HepG2 (cell line): Measurements from ENCODE around the gene LDAH. TPM values are rescaled to one million over a fixed set of nuclear protein-coding genes. Genes with fewer than 3 reads are reported as not detected.

ENCODE experiments used
- HDAC2 ChIP-seq: sonication (generic); formaldehyde crosslinking; IDR thresholded peaks from 2 replicates; pipeline ENCODE4 v1.4.0; 2020; ENCODE audit warnings: missing genetic modification reagents
- HMG20B ChIP-seq: conservative IDR thresholded peaks from 2 replicates; pipeline ENCODE4 v1.6.1; 2016; ENCODE audit warnings: missing genetic modification reagents, missing compliant biosample characterization
- KDM5B ChIP-seq: sonication (generic); formaldehyde crosslinking; IDR thresholded peaks from 2 replicates; pipeline ENCODE4 v1.4.0; 2020; ENCODE audit warnings: missing genetic modification reagents, mild to moderate bottlenecking, borderline replicate concordance
- KLF15 ChIP-seq: sonication (generic); formaldehyde crosslinking; IDR thresholded peaks from 2 replicates; pipeline ENCODE4 v1.8.1; 2023; ENCODE audit warnings: borderline replicate concordance, mild to moderate bottlenecking, inconsistent platforms, missing genetic modification reagents, mixed read lengths
- KLF16 ChIP-seq, 2 experiments: sonication (generic) in 1 of 2; formaldehyde crosslinking in 1 of 2; IDR thresholded peaks; 2 replicates each; pipeline versions ENCODE4 v1.6.1 to v1.8.0; 2016 to 2023; ENCODE audit warnings: missing genetic modification reagents in 2 of 2, missing compliant biosample characterization in 1 of 2
- KMT2A ChIP-seq: sonication (generic); formaldehyde crosslinking; IDR thresholded peaks from 2 replicates; pipeline ENCODE4 v1.4.0; 2020; ENCODE audit warnings: missing genetic modification reagents
- MED1 ChIP-seq: sonication (generic); formaldehyde crosslinking; IDR thresholded peaks from 2 replicates; pipeline ENCODE4 v1.4.0; 2020; ENCODE audit warnings: missing genetic modification reagents
- NFIC ChIP-seq: IDR thresholded peaks from 2 replicates; pipeline ENCODE4 v1.6.1; 2012; ENCODE audit warnings: mild to moderate bottlenecking, low read length, inconsistent platforms
- NFYB ChIP-seq: sonication (generic); formaldehyde crosslinking; IDR thresholded peaks from 2 replicates; pipeline ENCODE4 v1.4.0; 2020; ENCODE audit warnings: missing genetic modification reagents
- POLR2AphosphoS5 ChIP-seq: IDR thresholded peaks from 2 replicates; pipeline ENCODE4 v1.6.1; 2012; ENCODE audit warnings: low read depth, low read length
- RBM22 ChIP-seq: fragments of 200-400 bp; formaldehyde crosslinking; optimal IDR thresholded peaks from 2 replicates; pipeline ENCODE3; 2017; ENCODE audit warnings: mild to moderate bottlenecking, low read length, moderate library complexity
- REXO4 ChIP-seq: sonication (generic); formaldehyde crosslinking; IDR thresholded peaks from 2 replicates; pipeline ENCODE4 v1.8.0; 2022; ENCODE audit warnings: missing genetic modification reagents, mild to moderate bottlenecking, borderline replicate concordance
- SOX13 ChIP-seq, 3 experiments: fragments of 450-650 bp in 1 of 3; sonication (generic) in 1 of 3; formaldehyde crosslinking in 1 of 3; IDR thresholded peaks in 2 of 3; conservative IDR thresholded peaks in 1 of 3; 2 replicates each; pipeline versions ENCODE4 v1.5.0 to v1.6.1; 2016 to 2020; ENCODE audit warnings: antibody characterized with exemption in 1 of 3, mild to moderate bottlenecking in 1 of 3, missing compliant biosample characterization in 1 of 3, missing genetic modification reagents in 1 of 3, moderate library complexity in 1 of 3
- ZBTB25 ChIP-seq: IDR thresholded peaks from 2 replicates; pipeline ENCODE4 v1.6.1; 2018; ENCODE audit warnings: missing genetic modification reagents
- ZBTB7A ChIP-seq: sonication (generic); formaldehyde crosslinking; IDR thresholded peaks from 2 replicates; pipeline ENCODE4 v1.8.0; 2022; ENCODE audit warnings: mild to moderate bottlenecking, missing genetic modification reagents
- ZNF501 ChIP-seq: sonication (generic); formaldehyde crosslinking; IDR thresholded peaks from 2 replicates; pipeline ENCODE4 v1.5.1; 2020; ENCODE audit warnings: mild to moderate bottlenecking, moderate library complexity, missing genetic modification reagents
- ZNF550 ChIP-seq: sonication (generic); formaldehyde crosslinking; IDR thresholded peaks from 2 replicates; pipeline ENCODE4 v1.4.0; 2020; ENCODE audit warnings: mild to moderate bottlenecking, missing genetic modification reagents, borderline replicate concordance
- ZSCAN21 ChIP-seq: sonication (generic); formaldehyde crosslinking; IDR thresholded peaks from 2 replicates; pipeline ENCODE4 v1.8.0; 2022; ENCODE audit warnings: mild to moderate bottlenecking, missing genetic modification reagents, moderate library complexity, borderline replicate concordance
- ZSCAN31 ChIP-seq: sonication (generic); formaldehyde crosslinking; IDR thresholded peaks from 2 replicates; pipeline ENCODE4 v1.5.0; 2020; ENCODE audit warnings: low read depth, mild to moderate bottlenecking, missing genetic modification reagents
- ZSCAN9 ChIP-seq: IDR thresholded peaks from 2 replicates; pipeline ENCODE4 v1.6.1; 2016; ENCODE audit warnings: borderline replicate concordance
- polyA plus RNA-seq, 8 experiments: library from polyadenylated mRNA; depleted of rRNA in 3 of 8; stranded (reverse) in 7 of 8; unstranded in 1 of 8; fragments of >200 nt; fragmentation: Illumina TruSeq in 4 of 8; extraction: Trizol in 4 of 8; gene quantifications; 2 replicates each; pipeline versions ENCODE4 v1.2.1 to v1.2.3, GENCODE V29; 2011 to 2016; ENCODE audit warnings: low read depth in 4 of 8, missing spikeins in 1 of 8, mixed read lengths in 1 of 8; ENCODE audit not compliant: insufficient read depth in 1 of 8
- total RNA-seq, 5 experiments: library from RNA; depleted of rRNA; stranded (reverse); fragments of >200 nt; fragmentation: Illumina TruSeq; extraction: Trizol; gene quantifications; 2 replicates each; pipeline ENCODE4 v1.2.3, GENCODE V29; 2016; ENCODE audit warnings: low read depth in 1 of 5
- TF ChIP-seq, protein P1 (sequence below): IDR thresholded peaks from 2 replicates; pipeline ENCODE4 v1.6.1; 2016; ENCODE audit warnings: low read depth, missing genetic modification reagents, missing compliant biosample characterization

Gene LDAH
- total and polyA plus RNA-seq, 2 of the 13 experiments (the other 11 are each of a cell fraction or from before 2014, with no cell fraction given) = 28.8 to 46.2 TPM

- TF ChIP-seq KLF15 (CRISPR knock-in tag) (no peak), HMG20B (CRISPR knock-in tag) (no peak; the same call in 1 of the 2 replicates), NFIC (no peak), ZBTB7A (CRISPR knock-in tag) (no peak), ZBTB25 (CRISPR knock-in tag) (0 out of 2 replicates have a peak, but pooled peaks have one; percentile 28), RBM22 (no peak), MED1 (CRISPR knock-in tag) (no peak), KLF16 (CRISPR knock-in tag; IDR thresholded peaks at IDR 0.05) (no peak), ZNF550 (CRISPR knock-in tag) (0 out of 2 replicates have a peak, but pooled peaks have one; percentile 82), HDAC2 (CRISPR knock-in tag) (peak; percentile 28; the same call in 1 of the 2 replicates), KMT2A (peak; percentile 37; the same call in 1 of the 2 replicates), ZSCAN9 (peak; percentile 74; the same call in 1 of the 2 replicates), POLR2AphosphoS5 (no peak), SOX13 (IDR thresholded peaks at IDR 0.05) (no peak), SOX13 (CRISPR knock-in tag; conservative IDR thresholded peaks at IDR 0.05 in 1 of 2, IDR thresholded peaks at IDR 0.05 in 1 of 2) (peak in 1 of 2 experiments; percentile 18; a peak in 1 of 4 replicates), NFYB (no peak), ZNF501 (CRISPR knock-in tag) (peak; percentile 84), ZSCAN31 (CRISPR knock-in tag) (0 out of 2 replicates have a peak, but pooled peaks have one; percentile 59), KDM5B (peak; percentile 69; the same call in 1 of the 2 replicates), REXO4 (CRISPR knock-in tag) (no peak), ZSCAN21 (CRISPR knock-in tag) (no peak)
- TF ChIP-seq, protein P1, sequence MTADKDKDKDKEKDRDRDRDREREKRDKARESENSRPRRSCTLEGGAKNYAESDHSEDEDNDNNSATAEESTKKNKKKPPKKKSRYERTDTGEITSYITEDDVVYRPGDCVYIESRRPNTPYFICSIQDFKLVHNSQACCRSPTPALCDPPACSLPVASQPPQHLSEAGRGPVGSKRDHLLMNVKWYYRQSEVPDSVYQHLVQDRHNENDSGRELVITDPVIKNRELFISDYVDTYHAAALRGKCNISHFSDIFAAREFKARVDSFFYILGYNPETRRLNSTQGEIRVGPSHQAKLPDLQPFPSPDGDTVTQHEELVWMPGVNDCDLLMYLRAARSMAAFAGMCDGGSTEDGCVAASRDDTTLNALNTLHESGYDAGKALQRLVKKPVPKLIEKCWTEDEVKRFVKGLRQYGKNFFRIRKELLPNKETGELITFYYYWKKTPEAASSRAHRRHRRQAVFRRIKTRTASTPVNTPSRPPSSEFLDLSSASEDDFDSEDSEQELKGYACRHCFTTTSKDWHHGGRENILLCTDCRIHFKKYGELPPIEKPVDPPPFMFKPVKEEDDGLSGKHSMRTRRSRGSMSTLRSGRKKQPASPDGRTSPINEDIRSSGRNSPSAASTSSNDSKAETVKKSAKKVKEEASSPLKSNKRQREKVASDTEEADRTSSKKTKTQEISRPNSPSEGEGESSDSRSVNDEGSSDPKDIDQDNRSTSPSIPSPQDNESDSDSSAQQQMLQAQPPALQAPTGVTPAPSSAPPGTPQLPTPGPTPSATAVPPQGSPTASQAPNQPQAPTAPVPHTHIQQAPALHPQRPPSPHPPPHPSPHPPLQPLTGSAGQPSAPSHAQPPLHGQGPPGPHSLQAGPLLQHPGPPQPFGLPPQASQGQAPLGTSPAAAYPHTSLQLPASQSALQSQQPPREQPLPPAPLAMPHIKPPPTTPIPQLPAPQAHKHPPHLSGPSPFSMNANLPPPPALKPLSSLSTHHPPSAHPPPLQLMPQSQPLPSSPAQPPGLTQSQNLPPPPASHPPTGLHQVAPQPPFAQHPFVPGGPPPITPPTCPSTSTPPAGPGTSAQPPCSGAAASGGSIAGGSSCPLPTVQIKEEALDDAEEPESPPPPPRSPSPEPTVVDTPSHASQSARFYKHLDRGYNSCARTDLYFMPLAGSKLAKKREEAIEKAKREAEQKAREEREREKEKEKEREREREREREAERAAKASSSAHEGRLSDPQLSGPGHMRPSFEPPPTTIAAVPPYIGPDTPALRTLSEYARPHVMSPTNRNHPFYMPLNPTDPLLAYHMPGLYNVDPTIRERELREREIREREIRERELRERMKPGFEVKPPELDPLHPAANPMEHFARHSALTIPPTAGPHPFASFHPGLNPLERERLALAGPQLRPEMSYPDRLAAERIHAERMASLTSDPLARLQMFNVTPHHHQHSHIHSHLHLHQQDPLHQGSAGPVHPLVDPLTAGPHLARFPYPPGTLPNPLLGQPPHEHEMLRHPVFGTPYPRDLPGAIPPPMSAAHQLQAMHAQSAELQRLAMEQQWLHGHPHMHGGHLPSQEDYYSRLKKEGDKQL (CRISPR knock-in tag) = no peak
These were observed 161.2 kb downstream of the LDAH start (continued) for GRCh38 chr2:20661421-20662307.
